HG03571 (cell line): ENCODE data around the gene ATP5F1D.

Experiments
- ATAC-seq: cut with Tn5 transposase; IDR thresholded peaks from one replicate; pipeline ENCODE4 v1.9.1; 2021; ENCODE audit not compliant: unreplicated experiment

Gene ATP5F1D

DNA sequence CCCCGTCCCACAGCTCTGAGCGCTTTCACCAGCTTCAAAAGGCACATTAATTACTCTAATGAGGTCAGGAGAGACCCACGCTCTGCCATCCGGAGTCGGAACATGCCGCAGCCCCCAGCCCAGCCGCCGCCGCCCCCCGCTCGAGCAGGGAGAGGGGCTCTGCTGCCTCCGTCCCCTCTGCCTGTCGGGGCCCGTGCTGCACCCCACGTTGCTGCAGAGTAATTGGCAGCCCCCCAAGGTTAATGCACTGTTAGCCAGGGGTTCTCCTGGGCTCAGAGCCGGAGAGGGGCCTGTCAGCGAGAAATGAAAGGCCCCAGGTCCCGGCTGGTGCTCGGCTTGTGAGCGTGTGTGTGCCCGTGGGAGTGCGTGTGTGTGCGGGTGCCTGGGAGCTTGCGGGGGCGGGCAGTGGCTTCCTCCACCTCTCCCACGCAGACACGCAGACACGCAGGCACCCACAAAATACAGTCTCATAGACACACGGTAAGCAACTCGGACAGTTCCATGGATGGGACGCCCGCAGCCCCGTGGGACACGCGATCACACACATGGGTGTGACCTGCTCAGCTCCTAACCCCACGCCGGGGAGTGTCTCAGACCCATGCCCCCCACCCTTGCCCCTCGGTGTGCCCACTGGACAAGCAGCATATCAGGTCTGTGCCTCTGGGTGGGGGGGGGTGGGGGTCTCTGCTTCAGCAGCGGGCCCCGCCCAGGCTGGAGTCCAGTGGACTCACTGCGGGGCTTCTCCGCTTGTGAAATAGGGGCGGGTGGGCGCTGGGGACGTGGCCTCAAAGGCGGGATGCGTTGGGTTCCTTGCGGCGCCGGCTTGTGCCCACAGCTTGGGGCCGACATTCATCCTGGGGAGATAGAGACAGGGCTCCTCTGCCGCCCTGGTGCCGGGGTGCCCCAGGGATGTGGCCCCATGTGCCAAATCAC, 39.4 kb downstream of the ATP5F1D start:
- no peak for ATAC-seq

DNA sequence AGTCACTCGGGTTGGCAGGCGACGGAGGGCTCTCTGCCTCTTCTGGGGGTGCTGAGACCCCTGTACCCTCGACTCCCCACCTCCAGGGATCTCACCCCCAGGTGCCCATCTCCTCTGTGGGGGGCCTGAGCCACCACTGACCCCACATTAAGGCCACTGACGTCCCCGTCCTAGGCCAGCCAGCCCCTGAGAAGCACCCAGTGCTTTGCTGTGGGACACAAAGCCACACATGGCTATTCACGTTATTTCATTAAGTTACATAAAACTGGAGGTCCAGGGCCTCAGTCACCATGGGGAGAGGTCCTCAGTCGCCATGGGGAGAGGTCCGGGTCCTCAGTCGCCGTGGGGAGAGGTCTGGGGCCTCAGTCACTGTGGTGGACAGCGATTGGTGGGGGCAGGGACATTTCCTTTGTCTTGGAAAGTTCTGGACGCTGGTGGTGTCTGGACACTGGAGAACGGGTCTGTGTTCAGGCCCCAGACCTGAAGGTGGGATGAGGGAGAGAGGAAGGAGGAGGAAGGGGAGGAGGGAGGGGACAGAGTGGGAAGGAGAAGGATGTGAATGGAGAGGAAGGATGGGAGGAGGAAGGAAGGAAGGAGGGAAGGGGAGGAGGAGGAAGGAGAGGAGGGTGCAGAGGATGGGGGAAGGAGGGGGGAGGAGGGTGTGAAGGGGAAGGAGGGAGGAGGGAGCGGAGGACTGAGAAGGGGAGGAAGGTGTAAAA, 40.2 kb downstream of the ATP5F1D start:
- no peak for ATAC-seq

DNA sequence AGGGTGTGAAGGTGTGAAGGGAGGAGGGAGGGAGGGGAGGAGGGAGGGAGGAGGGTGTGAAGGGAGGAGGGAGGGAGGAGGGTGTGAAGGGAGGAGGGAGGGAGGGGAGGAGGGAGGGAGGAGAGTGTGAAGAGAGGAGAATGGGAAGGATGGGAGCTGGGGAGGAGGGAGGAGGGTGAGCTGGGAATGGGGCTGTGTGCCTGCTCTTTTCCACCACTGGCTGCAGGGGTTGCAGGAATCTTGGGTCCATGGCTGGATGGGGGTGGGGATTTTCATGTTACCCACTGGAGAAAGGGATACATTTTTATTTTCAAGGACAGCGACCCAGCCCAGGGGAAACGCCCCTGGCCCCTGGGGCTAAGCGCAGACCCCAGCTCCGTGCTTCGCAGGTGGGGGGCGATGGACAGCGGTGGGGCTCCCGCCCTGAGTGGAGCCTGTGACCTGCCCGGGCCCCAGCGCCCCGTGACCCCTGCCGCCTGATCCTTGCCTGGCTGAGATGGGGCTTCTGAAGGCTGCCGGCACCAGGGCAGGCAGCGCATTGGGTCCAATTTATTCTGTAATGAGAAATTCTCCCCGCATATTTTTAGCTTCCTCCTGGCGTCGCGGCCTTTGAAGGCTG, 41.1 kb downstream of the ATP5F1D start:
- ATAC-seq, result no peak

DNA sequence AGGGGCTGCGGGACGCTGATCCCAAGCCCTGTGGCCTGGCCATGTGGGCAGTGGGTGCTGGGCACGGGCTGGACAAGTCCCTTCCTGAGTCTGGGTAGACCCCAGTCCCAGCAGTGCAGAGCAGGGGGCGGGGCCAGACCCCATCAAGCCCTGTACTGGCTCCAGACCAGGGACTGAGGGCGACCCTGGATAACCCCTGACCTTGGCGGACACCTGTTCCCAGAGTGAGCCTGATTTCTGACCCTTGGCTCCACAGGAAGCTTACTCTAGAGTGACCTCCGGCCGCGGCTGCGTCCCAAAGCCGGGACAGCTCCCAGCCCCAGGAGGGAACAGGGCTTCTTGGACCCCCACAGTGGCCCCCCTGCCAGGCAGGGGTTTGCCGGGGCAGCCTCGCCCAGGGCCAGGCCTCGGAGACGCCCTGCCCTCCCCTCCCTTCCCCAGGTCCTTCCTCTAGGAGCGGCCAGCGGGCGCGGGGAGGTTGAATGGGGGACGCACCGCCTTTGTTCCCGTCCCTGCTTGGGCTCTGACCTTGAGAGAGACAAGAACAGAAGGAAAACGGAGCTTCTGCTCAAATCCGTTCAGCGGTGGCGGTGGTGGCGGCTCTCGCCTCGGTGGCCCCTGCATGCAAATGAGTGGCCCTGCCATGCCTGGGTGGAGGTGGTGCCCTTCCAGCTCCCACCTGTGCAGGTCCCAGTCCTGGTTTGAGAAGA, 41.8 kb downstream of the ATP5F1D start:
- ATAC-seq, result no peak

DNA sequence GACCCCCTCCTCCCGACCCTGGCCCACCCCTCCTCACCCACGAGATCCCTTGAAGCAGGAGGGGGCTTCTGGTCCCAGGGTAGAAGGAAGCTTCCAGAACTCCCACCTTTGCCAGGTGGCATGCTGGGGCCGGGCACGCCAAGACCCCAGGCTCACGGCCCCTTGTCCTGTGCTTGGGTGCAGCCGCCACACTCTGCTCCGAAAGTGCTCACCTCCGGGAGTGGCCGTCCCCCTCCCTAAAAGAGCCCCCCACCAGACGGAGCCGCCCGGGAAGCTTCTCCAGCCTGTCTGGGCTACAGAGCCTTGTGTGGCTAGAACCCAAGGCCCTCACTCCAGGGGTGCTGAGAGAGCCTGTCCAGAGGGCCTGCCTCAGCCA, 42.4 kb downstream of the ATP5F1D start:
- ATAC-seq, result no peak

DNA sequence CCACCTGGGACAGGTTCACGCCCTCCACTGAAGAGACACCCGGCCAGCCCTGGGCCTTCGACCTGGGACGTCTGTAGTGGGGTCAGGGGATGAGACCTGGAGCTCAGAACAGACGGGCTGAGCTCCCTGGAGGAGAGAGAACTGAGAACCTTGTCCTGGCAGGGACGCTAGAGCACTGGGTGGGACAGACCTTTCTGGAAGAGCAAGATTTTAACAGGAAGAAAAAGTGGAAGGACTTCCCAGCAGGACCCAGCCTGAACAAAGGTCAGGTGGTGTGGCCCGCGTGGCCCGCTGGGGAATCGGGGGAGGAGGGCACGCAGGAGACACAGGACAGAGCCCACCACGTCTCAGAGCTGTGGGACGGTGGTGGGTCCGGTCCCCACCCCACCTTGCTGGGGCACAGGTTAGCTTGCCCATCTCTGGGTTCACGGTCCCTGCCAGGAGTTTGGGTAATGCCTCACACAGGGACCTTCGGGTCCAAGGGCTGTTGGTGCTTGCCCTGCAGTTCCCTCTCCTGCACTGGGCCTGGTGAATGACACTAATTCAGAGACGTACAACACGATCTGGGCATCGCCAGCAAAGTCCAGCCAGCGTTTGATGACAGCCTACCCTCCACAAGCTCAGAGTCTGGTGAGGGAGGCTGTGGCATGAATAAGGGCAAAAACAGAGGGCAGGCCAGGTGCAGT, 42.9 kb downstream of the ATP5F1D start:
- no peak for ATAC-seq

DNA sequence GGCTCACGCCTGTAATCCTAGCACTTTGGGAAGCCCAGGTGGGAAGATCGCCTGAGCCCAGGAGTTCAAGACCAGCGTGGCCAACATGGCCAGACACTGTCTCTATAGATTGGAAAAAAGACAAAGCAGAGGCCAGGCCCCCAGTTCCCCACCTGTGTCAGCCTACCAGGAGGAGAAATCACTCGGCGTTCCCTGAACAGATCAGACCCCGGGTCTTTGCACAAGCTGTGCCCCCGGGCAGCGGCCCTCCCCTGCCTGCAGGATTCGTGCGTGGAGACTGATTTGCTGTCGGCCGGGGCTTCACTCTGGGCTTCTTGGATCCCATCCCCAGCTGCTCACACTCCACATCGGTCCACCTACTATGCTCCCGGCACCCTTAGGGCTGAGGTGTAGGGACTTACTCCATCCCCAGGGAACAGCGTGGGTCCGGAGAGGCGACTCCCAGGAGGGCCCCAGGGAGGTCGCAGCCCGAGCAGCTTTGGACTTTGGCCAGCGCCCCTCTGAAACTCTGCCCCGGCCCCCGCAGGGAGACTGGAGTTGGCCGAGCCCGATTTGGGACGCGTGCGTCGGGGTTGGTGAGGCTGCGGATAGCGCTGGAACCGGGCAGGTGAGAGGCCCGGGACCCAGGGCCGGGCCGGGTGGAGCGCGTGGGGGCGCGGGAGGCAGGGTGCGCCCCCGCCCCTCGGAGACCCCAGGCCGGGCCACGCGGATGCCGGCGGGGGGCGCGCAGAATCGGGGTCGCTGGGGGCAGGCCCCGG, 43.6 kb downstream of the ATP5F1D start:
- no peak for ATAC-seq

DNA sequence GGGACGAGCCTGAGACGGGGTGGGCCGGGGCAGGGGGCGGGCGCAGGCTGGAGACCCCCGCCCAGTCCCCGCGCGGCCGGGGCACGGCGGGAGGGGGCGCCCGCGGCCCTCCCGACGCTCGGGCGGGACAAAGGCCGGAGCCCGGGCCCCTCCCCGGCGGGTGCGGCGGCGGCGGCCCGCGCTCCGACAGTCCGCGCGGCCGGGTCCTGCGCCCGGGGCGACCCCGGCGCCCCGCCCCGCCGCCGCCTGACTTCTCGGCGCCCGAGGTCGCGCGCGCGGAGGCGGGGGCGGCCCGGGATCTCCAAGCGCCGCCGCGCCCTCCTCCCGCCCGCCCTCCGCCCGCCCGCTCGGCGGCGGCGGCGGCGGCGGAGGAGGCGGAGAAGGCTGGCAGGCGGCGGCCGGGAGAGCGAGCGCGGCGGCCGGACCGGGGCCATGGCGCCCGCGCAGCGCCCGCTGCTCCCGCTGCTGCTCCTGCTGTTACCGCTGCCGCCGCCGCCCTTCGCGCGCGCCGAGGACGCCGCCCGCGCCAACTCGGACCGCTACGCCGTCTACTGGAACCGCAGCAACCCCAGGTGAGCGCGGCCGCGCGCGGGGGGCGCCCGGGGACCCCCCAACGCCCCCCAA, 44.3 kb downstream of the ATP5F1D start, which contains the start of gene EFNA2:
Gene EFNA2, plus strand, starts transcription at position 137 of the 624 bp plus-strand sequence. Its CDS starts 296 bp downstream, at position 433.
- ATAC-seq, result no peak

DNA sequence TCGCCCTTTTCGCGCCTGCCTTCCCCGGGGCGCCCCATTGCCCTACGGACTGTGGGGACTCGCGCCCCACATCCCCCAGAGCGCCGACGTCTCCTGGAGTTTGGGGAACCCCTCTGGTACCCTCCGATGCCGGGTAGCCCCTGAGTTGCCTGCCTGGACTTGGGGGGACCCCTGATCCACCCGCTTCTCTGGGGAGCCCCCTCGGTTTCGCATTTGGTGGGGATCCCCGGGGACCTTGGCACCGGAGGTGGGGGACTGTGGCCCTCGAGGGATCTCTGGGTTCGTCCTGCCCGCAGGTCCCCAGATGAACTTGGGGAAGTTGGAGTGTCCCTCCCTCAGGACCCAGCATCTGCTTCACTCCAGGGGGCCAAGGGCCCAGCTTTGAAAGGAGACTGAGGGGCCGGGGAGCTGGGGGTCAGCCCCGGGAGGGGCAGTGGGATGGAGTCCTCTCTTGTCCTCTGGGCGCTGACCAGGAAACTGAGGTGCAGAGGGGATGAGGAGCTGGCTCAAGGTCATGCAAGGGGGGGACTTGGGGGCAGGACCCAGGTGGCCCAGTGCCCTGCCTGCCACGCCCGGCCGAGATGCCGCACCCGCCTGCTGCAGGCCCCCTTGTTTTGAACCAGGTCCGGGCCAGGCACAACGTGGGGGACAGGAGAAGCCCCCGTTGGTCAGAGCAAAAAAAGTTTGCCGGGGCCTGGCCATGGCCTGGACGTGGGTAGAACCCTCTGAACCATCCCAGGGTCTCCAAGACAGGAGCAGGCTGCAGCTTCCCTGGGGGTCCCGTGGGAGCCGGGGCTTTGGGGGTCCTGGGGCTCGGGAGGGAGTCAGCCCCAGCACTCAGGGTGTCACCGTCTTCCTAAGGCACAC, 45.2 kb downstream of the ATP5F1D start:
- ATAC-seq, result no peak

DNA sequence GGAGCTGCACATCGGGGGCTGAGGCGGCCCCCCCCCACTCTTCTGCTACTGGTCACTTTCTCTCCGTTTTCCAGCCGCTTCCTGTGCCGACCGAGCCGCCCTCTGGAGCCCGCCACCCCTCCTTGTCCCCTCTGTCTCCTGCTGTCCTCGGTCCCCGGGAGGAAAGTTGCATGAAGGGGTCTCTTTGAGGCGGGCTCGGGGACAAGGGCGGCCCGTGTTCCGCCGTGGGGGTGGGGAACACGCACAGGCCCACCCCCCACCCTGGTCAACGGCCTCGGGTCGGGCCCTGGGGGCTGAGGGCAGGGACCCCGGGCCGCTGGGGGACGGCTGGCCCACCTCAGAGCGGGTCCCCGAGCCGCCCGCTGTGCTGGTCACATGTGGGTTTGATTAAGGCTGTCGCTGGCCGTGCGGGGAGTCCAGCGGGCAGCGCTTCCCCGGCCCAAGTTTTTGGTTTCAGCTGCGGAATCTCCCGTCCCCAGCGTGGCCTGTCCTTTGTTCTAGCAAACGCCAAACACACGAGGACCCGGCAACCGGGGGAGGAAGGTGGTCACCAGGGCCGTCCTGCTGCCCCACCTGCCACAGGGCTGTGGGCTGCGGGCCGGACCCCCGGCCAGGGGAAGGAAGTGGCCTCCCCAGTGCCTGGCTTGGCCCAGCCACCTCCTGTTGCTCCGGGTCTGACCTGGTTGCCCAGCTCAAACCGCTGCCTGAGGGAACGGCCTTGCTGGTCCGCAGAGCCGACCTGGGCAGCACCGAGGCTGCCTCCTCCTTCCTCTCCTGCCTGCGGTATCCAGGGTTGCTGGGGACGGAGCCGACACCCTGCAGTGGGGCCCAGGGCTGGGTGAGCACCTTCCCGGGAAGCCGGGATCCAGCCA, 46.0 kb downstream of the ATP5F1D start:
- ATAC-seq, result no peak

DNA sequence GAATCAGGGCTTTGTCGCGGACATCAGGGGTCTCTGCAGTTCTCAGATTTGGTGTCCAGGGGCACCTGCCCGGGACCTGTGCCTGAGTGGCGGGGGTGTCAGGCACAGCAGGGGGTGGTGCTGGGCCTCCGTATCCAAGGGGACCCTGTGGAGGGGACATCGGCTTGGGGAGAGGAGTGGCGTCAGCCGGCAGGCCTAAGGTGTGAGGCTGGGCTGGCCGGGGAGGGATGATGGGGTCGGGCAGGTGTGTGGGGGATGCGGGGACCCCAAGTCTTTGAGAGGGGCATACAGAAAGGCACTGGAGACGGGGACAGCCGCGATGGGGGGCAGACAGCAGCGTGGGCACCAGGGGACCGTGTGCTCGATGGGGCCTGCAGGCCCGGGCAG, 46.7 kb downstream of the ATP5F1D start:
- ATAC-seq, result no peak

DNA sequence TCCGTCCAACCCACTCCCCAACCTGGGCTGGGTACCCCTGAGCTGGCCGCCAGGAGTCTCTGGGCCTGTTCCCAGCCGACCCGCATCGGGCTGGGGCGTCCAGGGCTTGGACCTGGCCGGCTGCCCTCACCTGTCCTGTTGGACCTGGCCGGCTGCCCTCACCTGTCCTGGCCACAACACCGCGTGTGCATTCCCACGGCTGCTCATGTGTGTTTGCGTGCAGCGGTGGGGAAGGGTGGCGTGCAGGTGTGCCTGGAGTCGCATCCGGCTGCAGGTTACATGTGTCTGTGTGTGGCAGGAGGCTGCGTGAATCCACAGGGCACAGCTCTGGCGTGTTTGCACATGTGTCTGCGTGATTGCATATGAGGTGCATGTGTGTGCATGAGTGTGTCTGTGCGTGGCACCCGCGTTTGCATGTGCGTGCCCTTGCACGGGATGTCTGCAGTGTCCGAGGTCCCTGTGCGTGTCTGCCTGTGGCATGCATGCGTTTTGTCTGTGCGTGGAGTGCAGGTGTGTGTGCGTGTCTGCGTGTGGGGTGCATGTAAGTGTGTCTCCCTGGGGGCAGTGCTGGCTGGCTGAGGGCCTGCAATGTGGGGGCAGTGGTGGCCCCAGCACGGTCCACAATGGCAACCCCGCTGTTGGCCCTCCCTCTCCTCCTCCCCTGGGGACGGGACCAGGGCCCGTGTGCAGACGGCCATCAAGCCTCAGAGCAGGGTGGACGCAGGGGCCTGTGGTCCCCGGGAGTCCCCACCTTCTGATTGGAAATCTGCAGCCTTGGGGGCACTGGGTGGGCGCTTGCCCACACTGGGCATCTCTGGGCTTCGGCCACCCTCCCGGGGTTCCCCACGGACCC, 47.5 kb downstream of the ATP5F1D start:
- no peak for ATAC-seq

DNA sequence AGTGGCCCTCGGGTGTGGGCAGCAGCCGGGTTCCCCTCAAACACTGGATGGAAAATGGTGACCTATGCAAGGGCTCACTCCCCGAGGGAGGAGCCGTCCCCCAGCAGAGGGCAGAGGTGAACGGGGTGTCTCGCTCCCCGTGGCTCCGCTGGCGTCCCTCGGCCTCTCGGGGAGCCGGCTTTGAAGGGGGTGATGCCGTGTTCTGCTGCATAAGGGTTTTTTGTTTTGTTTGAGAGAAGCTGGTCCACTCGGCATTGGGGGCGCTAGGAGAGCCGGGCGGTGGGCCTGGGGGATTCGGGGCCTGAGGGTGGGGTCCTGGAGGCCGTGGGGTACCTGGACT, 48.1 kb downstream of the ATP5F1D start:
- no peak for ATAC-seq

DNA sequence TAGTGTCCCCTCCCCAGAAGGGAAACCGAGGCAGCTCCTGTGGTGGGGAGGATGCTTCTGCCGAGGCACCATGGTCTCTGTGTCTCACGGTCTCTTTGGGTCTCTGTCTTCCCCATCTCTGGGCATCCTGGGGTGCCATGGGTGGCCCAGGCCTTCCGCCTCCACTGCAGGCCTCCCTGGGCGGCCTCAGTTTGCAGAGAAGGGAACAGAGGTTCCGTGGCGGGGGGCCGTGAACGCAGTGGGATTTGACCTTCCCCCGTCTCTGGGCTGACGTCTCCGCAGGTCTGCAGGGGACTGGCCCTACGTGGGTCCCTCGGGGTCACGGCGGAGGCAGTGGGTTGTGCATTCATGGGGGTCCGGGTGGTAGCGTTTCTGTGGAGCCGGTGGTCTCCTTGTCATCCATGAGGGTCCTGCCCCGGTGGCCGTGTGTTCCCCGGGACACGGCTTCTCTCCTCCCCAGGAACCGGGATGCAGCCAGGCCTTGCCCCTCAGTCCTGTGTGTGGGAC, 48.7 kb downstream of the ATP5F1D start:
- no peak for ATAC-seq

DNA sequence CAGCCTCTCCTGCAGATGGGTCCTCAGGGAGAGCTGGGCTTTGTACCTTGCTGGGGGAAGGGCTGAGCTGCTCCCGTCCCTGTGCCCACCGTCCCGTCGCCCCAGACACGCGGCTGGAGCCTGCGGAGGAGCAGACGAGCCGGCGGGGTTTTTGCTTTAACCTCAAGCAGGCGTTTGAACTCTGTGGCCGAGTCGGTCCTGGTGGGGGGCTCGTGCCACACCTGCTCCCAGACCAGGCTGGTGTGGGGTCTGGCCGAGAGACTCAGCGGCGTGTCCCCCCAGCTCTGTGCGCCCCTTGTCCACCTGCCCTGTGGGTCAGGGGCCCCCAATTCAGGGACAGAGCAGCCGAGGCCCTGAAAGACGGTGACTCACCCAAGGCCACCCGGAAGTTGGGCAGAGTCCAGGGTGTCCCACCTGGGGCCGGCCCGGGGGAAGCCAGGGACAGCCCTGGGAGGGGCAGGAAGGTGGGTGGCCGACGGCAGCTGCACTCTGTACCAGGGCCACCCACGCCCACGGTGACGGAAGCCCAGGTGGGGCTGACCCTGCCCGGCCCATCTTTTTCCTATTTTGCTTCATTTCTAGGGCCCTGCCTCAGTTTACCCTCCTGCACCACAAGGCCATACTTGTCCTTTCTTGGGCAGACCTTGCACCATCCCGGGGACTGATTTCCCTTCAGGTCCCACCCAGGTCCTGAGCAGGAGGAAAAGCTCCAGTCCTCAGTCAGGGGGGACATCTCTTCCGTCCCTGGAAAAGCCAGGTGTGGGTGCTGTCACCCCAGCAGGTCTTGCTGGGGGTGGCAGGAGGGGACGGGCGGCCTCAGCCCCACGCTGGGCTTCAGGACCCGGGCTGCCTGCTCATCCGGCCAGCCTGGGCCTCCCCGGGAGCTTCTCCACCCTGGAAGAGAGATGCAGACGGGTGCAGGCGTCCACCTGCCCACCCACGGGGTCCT, 49.4 kb downstream of the ATP5F1D start:
- no peak for ATAC-seq
